Endothelial cell of umbilical vein (primary cell): ENCODE results near the gene SLC18A3. TPM values are rescaled to one million over a fixed set of nuclear protein-coding genes. Genes with fewer than 3 reads are reported as not detected.

ENCODE experiments used
- BruUV-seq: library from RNA; stranded (reverse); fragments of 400-500 nt; replicated peaks from 2 replicates; lab custom pipeline; 2021; lab: Mats Ljungman, UMichigan
- CTCF ChIA-PET: fragments of 300-600, 350-600 bp; sonication (Branson Sonifier 250); formaldehyde crosslinking; loops from one replicate; lab custom pipeline; 2021; ENCODE audit warnings: antibody characterized with exemption, inconsistent platforms; lab: Charles Lee
- POLR2A ChIA-PET: fragments of 300-600, 350-600 bp; sonication (Branson Sonifier 250); formaldehyde crosslinking; loops from one replicate; lab custom pipeline; 2021; ENCODE audit warnings: antibody characterized with exemption, inconsistent platforms; lab: Charles Lee
- DNase-seq: peaks from one replicate; pipeline ENCODE4 v3.0.0-alpha.2; 2011; ENCODE audit warnings: low read depth, low spot score
- FAIRE-seq: peaks from 2 replicates; lab custom pipeline; 2011; peaks lifted over from hg19 to GRCh38; lab: Jason Lieb, UNC
- H2AFZ ChIP-seq: 2 replicates; pipeline ENCODE4 v1.6.0; 2012; ENCODE audit warnings: low read depth, low read length, control low read depth, inconsistent platforms
- H3K27ac ChIP-seq: 2 replicates; pipeline ENCODE4 v1.5.1; 2011; ENCODE audit warnings: low read depth, mild to moderate bottlenecking, control low read depth, low read length, moderate library complexity; ENCODE audit not compliant: insufficient read depth
- H3K27me3 ChIP-seq, 2 experiments: 2 replicates each; pipeline versions ENCODE4 v1.6.0 to v1.6.1; 2011; ENCODE audit warnings: low read length in 2 of 2, mixed read lengths in 1 of 2; ENCODE audit not compliant: control insufficient read depth in 2 of 2, insufficient read depth in 2 of 2
- H3K36me3 ChIP-seq, 2 experiments: 2 replicates in 1 of 2; 3 replicates in 1 of 2; pipeline ENCODE4 v1.5.1; 2011; ENCODE audit warnings: low read length in 2 of 2, mild to moderate bottlenecking in 1 of 2, moderate library complexity in 1 of 2; ENCODE audit not compliant: control insufficient read depth in 2 of 2, insufficient read depth in 2 of 2; ENCODE audit errors: extremely low read depth in 1 of 2
- H3K4me1 ChIP-seq: 3 replicates; pipeline ENCODE4 v1.5.1; 2011; ENCODE audit warnings: mild to moderate bottlenecking, low read length; ENCODE audit not compliant: control insufficient read depth, insufficient read depth; ENCODE audit errors: extremely low read depth
- H3K4me2 ChIP-seq: 2 replicates; pipeline ENCODE4 v1.6.1; 2011; ENCODE audit warnings: low read length, control low read depth, mixed read lengths; ENCODE audit not compliant: insufficient read depth
- H3K4me3 ChIP-seq, 3 experiments: fragments of 200-600 bp in 1 of 3; sonication (generic), shearing (Covaris generic) in 1 of 3; replicated peaks in 1 of 3; 2 replicates each; pipeline ENCODE4 v1.5.1; 2011 to 2016; ENCODE audit warnings: control low read depth in 3 of 3, low read length in 3 of 3, mild to moderate bottlenecking in 2 of 3, inconsistent platforms in 1 of 3, low read depth in 1 of 3, moderate library complexity in 1 of 3; ENCODE audit not compliant: insufficient read depth in 1 of 3
- H3K79me2 ChIP-seq: 2 replicates; pipeline ENCODE4 v1.6.0; 2012; ENCODE audit warnings: low read length, inconsistent platforms; ENCODE audit not compliant: control insufficient read depth, insufficient read depth
- H3K9ac ChIP-seq: replicated peaks from 2 replicates; pipeline ENCODE3; 2011; ENCODE audit warnings: low read length, control low read depth; ENCODE audit not compliant: insufficient read depth; ENCODE audit errors: extremely low read depth
- H3K9me1 ChIP-seq: replicated peaks from 3 replicates; pipeline ENCODE4 v1.6.0; 2011; ENCODE audit warnings: mild to moderate bottlenecking, low read length; ENCODE audit not compliant: control insufficient read depth, insufficient read depth; ENCODE audit errors: extremely low read depth
- H3K9me3 ChIP-seq: replicated peaks from 2 replicates; pipeline ENCODE4 v1.5.1; 2012; ENCODE audit warnings: low read length, inconsistent platforms; ENCODE audit not compliant: control insufficient read depth, insufficient read depth
- H4K20me1 ChIP-seq: replicated peaks from 2 replicates; pipeline ENCODE3; 2011; ENCODE audit warnings: mild to moderate bottlenecking, low read length; ENCODE audit not compliant: control insufficient read depth, insufficient read depth; ENCODE audit errors: extremely low read depth
- CTCF ChIP-seq, 2 donors: IDR thresholded peaks; 1 replicate in 1 of 2; 2 replicates in 1 of 2; pipeline ENCODE4 v1.5.1; 2011; ENCODE audit warnings: low read length in 2 of 2, mild to moderate bottlenecking in 2 of 2, moderate library complexity in 2 of 2, control low read depth in 1 of 2, inconsistent platforms in 1 of 2, low read depth in 1 of 2; ENCODE audit not compliant: insufficient read depth in 1 of 2; ENCODE audit errors: extremely low read depth in 1 of 2
- EZH2 ChIP-seq: IDR thresholded peaks from 2 replicates; pipeline ENCODE4 v1.6.1; 2012; ENCODE audit warnings: borderline replicate concordance, low read depth, mild to moderate bottlenecking, moderate library complexity, low read length, inconsistent platforms; ENCODE audit not compliant: severe bottlenecking
- GATA2 ChIP-seq: IDR thresholded peaks from 2 replicates; pipeline ENCODE4 v1.7.0; 2011; ENCODE audit warnings: low read depth, mild to moderate bottlenecking, moderate library complexity, mixed read lengths, low read length; ENCODE audit not compliant: insufficient read length, insufficient read depth
- JUN ChIP-seq: IDR thresholded peaks from 2 replicates; pipeline ENCODE4 v1.6.1; 2011; ENCODE audit warnings: borderline replicate concordance, low read depth; ENCODE audit not compliant: insufficient read length, insufficient read depth
- MAX ChIP-seq: IDR thresholded peaks from 2 replicates; pipeline ENCODE4 v1.6.1; 2011; ENCODE audit not compliant: insufficient read depth, insufficient read length
- MYC ChIP-seq: IDR thresholded peaks from one replicate; pipeline ENCODE4 v1.6.1; 2011; ENCODE audit warnings: mild to moderate bottlenecking, low read depth, low read length
- POLR2A ChIP-seq: IDR thresholded peaks from 2 replicates; pipeline ENCODE4 v1.6.1; 2012; ENCODE audit warnings: low read depth, mild to moderate bottlenecking, control low read depth, low read length
- POLR2AphosphoS5 ChIP-seq: IDR thresholded peaks from 2 replicates; pipeline ENCODE4 v1.6.1; 2012; ENCODE audit warnings: low read depth, mild to moderate bottlenecking, control low read depth, low read length, moderate library complexity; ENCODE audit not compliant: insufficient read depth
- dilution Hi-C: fragments of 300-500 bp; cut with MboI; formaldehyde crosslinking; loops from one replicate; pipeline ENCODE4 v1.15.0; 2019; ENCODE audit warnings: low sequenced_read_pairs; ENCODE audit not compliant: extremely low pct_ligation_motif_present
- intact Hi-C: fragments of 100-400 bp; cut with micrococcal nuclease; formaldehyde crosslinking; loops from one replicate; pipeline ENCODE4 v1.10.0; 2022
- polyA plus RNA-seq, 4 experiments: library from polyadenylated mRNA; depleted of rRNA in 3 of 4; stranded (reverse) in 3 of 4; unstranded in 1 of 4; fragments of >200 nt; gene quantifications; 2 replicates each; pipeline versions ENCODE4 v1.2.1 to v1.2.3, GENCODE V29; 2011 to 2012; ENCODE audit warnings: missing spikeins in 1 of 4
- total RNA-seq: library from RNA; stranded (reverse); gene quantifications from 2 replicates; pipeline ENCODE4 v1.2.3, GENCODE V29; 2021

SLC18A3 gene
- total and polyA plus RNA-seq, 2 donors (not counting 3 experiments of a cell fraction or from before 2014, with no cell fraction given): not detected

DNA sequence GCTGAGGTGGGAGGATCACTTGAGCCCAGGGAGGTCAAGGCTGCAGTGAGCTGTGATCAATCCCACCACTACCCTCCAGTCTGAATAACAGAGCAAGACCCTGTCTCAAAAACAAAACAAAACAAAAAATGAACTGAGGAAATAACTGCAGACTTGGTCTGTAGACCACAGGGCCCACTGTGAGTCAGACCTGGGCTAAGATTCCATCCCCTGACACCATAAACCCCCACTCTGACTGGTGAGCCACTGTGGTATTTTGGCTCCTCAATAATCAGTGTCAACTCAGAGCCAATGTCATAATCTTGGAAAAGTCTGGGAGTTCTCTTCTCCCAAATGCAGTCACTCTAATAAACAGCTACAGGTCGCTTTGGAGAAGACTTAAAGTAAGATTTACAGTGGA lies 47.2 kb upstream of the SLC18A3 start:
- no TSS peak for BruUV-seq
- intact Hi-C loops: no loop called here
- Histone ChIP-seq H2AFZ (no peak overlapping the region), H3K4me1 (no peaks in the 10 kb centered on the region), H3K79me2 (no peaks in the 10 kb centered on the region), H3K36me3 (no peaks in the 10 kb centered on the region), H3K9me1 (no peaks in the 10 kb centered on the region), H3K27ac (no peak overlapping the region), H3K4me2 (no peak overlapping the region), H3K4me3 (no peak overlapping the region), H4K20me1 (no peaks in the 10 kb centered on the region), H3K9me3 (no peaks in the 10 kb centered on the region), H3K9ac (no peak overlapping the region), H3K27me3 (peaks cover 3 to 6% of the 10 kb centered on the region in 2 experiments)
- ChIA-PET POLR2A (no interaction called here), CTCF (interaction anchor here (0.9 kb wide), 1 partner anchor 10 kb away, joined by 4 read pairs; no protein-coding TSS in a partner anchor)
- FAIRE-seq: no peak
- no peak for DNase-seq
- dilution Hi-C loops: no loop called here
- no peak for TF ChIP-seq MAX
- no peak for TF ChIP-seq CTCF (IDR thresholded peaks at IDR 0.05; ENCODE audit: extremely low read depth in 1 of 2, insufficient read depth in 1 of 2, low read depth in 1 of 2, low read length in 2 of 2)
- no peak for TF ChIP-seq GATA2
- no peak for TF ChIP-seq JUN
- no peak for TF ChIP-seq POLR2AphosphoS5
- TF ChIP-seq EZH2: no peak
- TF ChIP-seq POLR2A: no peak
- no peak for TF ChIP-seq MYC
